Limb (tissue), 2 donors: ENCODE measurements around the gene EXOC1.

Source experiments
- DNase-seq, 2 donors: peaks; one replicate each; pipeline ENCODE4 v3.0.0-alpha.2; 2016; ENCODE audit errors: extremely low spot score in 2 of 2

EXOC1 gene

DNA sequence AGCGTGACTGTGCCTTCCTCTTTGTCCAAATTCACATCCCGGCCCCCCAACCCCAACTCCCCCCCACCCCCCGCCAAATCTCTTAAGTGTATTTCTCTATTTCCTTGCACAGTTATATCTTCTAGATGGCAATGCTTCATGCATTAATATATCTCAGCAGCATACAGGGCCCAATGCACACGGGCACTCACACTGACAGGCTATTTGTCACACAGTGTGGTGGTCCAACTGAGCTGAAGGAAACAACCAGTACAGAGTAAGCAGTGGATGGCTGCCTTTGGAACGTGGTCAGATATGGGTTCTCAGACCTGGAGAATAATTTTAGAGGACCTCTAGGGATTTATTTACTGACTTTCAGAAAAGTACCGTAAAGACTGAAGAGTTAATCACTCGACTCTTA lies 681 bp downstream of the EXOC1 start:
- no peak for DNase-seq

DNA sequence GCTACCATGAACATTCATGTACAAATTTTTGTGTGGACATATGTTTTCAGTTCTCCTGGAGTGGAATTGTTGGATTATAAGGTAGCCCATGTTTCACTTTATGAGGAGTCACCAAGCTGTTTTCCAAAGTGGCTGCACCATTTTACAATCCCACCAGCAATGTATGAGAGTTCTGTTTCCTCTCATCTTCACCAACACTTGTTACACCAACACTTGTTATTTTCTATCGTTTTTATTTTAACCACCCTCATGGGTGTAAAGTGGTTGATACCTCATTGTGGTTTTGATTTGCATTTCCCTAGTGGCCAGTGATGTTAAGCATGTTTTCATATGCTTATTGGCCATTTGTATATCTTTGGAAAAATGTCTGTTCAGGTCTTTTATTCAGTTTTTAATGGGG lies 4.1 kb downstream of the EXOC1 start:
- no peak for DNase-seq

DNA sequence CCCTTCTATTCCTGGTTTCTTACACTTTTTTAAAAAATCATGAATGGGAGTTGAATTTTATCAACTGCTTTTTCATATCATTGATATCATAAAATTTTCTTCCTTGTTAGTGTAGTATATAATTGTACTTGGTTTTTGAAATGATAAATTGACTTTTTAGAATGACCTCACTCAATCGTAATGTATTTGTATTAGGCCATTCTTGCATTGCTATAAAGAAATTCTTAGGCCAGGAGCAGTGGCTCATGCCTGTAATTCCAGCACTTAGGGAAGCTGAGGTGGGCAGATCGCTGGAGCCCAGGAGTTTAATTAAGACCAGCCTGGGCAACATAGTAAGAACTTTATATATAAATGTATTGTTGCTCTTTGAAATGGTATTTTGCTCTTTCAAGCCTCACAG lies 6.3 kb downstream of the EXOC1 start:
- DNase-seq = no peak

DNA sequence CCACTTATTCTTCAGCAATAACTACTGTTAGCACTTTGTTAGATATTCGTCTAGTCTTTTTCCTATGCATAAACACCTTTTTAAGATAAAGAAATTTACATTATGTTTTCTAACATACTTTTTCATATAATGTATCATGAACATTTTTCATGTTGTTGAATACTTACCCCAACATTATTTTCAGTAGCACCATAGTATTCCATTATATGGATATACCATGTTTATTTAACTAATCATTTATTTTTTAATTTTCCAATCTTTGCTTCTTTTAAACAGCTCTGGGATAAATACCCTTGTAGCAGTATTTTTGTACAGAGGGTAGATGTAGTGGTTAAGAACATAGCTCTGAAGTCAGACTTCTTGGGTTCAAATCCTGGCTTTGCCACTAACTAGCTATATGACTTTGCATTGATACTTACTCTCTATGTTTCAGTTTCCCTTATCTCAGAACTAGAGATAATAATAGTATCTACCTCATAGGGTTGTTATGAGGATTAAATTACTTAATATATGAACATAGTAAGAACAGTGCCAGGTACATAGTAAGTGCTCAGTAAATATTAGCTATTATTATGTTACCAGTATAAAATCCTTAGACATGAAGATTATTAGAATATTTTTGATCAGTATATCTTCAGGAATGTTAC lies 11.3 kb downstream of the EXOC1 start:
- DNase-seq = no peak

DNA sequence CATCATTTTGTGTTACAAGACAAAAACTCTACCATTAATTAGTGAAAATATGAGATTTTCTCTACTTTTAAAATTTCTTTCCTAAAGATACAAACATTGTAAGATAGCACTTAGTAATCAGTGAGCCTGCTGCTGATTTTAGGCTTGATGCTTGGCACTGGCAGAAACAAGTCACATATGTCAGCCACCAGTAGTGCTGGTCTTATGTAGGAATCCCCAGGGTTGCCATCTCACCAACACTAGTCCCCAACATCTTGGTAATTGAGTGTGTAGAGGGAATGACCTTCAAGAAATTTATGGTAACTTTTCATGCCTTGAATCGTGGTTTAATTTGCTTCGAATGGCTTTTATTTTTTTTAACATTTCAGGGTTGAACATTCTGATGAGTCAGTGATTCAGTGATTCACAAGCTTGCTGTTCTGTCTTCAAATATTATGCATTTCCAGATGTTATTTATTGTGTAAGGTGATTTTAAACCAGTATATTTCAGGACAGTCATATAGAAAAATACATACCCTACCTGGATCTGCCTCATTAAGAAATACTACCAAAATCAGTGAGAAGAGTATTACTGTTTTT lies 11.9 kb downstream of the EXOC1 start:
- no peak for DNase-seq

DNA sequence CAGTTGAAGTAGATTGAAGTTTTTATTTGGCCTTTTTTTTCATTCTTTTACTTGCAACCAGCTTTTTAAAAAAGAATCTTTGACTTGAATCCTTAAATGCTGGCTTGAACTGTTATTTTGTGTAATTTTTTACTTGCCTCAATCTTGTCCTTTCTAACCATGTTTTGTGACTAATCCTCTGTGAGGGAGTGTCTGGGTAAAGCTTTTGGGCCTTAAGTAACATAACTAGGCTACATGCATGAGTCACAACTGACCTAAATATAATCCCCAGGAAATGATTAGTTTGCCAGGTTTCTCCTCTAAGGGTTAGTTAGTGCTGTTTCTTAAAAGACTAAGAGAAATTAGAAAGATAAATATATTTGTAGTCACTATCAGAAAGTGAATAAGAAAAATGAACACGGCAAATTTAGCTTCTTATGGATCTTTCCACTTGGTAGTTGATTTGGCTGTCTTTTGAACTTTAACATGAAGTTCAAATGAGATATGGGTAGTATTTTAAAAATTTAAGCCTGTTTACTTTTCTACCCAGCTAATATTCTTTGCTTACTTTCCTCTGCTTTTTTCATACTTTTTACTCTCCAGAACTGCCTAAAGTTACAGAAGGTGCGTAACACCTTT lies 13.0 kb downstream of the EXOC1 start:
- no peak for DNase-seq

DNA sequence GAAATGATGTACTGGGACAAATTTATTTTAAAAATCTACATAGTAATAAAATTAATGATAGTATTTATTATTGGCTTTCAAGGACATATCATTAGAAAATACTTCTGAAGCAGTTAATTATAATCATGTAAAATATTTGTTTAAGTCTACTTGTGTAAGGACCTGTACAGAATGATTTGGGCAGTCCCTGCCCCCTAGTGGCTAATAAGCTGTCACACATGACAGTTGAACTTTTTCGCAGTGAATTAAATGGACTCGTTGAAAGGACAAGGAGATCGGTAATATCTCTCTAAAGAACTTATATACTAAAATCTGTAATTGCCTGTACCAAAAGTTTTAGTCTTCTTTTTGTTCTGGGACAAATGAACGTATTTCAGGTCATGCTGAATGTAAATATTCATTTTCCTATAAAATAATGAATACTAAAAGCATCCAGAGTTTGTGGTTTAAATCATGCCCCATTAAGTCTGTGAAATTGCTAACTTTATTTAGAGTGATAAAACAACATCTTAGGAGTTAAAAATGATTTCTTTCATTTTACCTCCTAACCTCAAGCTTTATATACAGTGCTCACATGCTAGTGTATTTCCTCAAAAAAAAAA lies 13.6 kb downstream of the EXOC1 start:
- DNase-seq = peak in 1 of 2 donors; percentile 75

DNA sequence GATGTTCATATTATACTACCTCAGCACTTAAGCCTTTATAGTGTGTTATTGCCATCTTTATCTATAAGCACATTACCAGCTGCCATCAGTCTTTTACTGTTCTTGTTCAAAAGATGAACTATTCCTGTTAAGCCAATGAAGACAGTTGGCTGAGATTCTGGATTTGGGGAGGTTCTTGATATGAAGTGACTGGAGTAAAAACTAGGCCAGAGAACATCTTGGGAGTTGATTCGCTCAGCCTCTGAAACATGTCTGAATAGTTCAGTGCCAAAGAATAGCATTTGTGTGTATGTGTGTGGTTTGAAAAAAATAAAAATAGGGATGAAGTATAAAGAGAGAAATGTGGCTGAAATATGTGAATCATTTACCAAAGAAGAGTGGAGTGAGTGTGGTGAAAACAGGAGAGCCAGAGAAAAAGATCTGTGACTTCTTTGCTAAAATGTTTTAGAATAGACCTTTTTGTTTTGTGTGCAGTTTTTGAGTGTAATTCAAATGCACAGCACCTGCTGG lies 15.2 kb downstream of the EXOC1 start:
- DNase-seq = no peak

DNA sequence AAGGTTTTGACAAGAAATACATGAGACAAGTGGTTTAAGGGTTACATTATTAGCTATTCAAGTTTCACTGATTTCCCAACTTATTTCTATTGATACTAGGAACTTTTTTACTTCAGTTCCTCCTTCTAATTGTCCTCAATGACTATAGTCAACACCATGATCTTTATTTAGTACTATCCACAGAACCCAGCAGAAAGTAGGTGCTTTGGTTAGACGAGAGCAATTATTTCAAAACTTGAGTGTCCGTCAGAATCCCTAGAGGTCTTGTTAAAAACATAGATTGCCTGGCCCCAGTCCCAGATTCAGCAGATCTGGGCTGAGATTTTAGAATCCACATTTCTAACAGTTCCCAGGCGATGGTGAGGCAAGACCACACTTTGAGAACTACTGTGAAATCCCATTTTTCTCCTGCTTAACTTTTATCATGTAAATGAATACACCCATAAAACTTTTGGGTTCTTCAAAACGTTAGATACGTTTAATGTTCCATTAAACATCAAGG lies 17.9 kb downstream of the EXOC1 start:
- no peak for DNase-seq

DNA sequence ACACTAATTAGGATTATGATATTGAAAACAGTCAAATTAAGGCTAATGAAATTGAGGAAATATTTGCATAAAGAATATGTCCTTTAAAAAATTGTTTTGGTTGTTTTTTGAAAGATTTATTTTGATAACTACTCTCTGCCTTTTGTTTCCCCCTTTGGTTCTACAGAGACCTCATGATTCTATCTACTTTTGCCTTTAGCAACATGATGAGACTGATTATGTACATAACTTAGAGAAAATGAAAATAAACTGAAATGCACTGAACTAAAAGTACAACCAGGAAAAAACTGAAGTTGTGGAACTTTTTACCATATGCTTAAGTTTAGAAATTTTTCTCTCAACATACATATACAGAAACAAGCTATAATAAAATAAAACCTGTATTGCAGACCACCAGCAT lies 21.4 kb downstream of the EXOC1 start:
- DNase-seq = no peak

DNA sequence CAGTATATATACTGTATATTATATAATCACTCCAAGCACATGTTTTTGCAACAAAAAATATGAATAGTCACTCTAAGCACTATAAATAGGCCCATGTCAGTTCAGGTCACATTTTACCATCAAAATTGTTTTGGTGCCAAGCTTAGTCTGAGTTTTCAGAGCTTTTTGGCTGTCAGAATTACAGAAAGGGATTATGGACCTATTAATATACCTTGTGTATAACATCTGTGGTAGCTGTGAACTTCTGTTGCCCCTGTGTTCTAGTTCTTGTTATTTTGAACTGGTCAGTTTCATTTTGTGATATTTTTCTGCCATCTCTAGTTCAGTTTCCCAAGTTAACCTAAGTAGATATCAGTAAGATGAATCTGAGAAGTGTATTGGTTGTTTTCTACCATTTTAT lies 22.9 kb downstream of the EXOC1 start:
- DNase-seq = no peak

DNA sequence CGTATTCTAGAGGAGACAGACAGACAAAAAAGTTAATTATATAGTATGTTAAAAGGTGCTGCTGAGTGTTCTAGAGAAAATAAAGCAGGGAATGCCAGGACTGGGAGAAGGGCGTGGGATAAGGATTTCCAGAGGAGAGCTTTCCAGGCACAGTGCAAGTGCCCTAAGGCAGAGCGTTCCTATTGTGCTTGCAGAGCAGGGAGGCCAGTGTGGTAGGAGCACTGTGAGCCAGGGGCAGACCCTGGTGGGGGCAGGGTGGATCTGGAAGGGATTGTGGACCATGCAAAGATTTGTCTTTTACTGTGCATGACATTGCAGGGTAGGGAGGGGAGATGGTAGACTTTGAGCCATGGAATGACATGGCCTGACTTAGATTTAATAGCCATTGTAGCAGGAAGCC lies 25.8 kb downstream of the EXOC1 start:
- no peak for DNase-seq

DNA sequence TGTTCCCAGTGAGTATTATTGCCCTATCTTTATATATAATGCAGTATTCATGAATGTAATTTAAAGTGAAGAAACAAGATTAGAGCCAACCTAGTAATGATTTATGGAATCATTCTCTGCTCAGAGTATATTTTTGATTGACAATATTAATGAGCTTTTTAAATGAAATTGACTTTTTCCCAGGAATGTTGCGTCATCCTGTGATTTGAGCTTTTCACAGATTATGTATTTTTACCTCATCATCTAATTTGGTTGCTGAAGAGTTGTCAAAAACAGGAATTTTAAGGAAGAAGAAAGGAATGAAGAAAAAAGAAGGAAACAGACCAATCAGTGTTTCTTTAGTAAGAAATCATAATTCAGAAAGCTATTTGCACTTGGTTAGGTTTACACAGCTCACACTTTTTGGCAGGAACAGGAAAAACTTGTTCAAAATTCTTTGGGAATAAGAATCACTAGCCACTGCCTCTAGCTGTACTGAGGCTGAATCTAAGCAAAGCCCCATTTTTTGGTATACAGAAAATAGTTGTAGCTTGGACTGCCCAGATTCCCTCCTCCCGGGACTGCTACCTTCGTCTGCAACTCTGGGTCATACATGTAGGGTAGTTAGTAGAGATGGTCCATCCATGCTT lies 27.3 kb downstream of the EXOC1 start:
- DNase-seq = no peak

DNA sequence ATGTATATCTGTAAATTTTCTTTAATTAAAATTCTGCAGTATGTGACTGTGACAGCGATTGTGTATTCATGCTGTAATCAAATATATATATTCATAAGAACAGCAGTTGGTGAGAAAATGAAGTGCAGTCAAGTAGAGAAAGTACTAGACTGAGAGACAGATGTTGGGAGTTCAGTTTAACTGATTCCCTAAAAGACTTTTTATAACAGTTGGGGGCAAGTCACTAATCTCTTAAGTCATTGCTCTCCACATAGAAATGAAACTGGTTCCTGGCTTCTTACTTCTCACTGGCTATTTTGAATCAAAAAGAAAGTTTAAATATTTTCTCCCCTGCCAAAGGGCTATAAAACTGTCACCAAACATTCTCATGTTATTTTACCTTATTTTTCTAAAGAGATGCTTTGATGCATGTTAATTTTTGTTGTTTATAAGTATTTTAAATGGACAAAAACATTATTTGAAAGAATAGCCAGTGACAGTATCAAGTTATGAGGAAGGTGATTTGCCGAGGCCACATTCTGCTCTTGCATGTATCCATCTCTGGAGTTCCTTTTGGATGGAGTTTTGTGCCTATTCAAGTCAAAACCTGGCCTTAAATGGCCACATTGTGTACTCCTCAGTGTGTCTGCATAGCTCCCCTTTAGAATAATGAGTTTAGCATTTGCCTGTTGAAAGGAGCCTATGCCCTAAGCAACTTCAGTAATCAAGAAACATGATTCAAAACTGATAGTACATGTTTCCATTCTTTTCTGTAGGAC lies 30.8 kb downstream of the EXOC1 start:
- no peak for DNase-seq

DNA sequence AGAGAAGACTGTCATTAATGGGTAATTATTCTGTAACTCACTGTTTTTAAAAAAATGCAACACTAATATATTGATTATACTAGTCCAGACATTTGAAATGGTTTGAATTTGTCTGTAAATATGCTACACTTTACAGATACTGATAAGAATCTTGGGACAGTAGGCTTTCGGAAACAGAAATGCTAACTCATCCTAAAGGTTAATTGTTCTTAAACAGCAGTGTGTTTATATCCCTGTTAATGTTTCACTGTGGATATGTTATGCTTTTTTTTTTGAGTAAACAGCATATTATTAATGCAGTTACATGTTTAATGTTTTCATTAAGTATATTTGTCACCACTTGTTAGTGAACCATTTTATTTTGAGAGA lies 31.4 kb downstream of the EXOC1 start:
- DNase-seq = no peak

DNA sequence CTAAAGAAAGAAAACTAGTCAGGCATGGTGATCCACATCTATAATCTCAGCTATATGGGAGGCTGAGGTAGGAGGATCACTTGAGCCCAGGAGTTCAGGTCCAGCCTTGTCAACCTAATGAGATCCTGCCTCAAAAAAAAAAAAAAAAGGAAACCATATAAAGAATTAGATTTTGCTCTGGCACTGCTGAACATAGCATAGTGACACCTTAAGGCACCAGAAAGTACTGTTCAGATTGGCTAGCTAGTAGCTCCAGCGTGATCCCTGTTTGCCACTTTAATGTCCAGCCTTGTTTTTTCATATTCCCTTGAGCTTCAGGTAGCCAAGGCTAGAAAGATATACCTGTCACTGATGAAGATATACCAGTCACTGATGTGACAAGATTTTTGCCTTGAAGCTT lies 34.1 kb downstream of the EXOC1 start:
- DNase-seq = no peak

DNA sequence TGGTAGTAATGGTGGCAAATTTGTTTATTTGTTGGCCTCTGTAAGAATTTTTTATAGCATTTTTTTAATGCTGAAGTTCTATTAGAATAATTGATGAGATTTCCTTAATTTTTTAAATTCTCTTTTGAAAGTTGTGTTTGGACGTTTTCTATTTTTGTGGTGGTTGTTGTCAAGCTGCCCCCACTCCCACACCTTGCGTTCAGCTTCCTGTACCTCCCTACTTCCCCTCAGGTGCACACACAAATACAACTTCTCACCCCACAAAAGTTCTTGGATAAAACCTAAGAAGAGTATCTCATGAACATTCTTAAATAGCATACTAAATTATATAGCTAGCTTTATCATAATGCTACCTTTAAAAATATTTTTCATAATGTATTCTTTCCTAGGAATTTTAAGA lies 38.7 kb downstream of the EXOC1 start:
- no peak for DNase-seq

DNA sequence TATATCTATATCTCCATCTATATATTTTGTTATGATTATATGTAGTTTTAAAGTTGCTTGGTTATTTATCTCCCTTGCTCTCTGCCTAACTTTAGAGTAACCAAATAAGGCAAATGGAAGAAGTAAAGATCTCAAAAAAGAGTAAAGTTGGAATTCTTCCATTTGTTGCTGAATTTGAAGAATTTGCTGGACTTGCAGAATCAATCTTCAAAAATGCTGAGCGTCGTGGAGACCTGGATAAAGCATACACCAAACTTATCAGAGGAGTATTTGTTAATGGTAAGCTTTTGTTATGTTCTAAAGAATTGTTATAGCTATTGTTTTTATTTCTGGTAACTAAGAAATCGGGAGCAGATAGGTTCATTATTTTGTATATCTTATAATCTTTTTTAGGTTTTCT lies 43.2 kb downstream of the EXOC1 start:
- no peak for DNase-seq

DNA sequence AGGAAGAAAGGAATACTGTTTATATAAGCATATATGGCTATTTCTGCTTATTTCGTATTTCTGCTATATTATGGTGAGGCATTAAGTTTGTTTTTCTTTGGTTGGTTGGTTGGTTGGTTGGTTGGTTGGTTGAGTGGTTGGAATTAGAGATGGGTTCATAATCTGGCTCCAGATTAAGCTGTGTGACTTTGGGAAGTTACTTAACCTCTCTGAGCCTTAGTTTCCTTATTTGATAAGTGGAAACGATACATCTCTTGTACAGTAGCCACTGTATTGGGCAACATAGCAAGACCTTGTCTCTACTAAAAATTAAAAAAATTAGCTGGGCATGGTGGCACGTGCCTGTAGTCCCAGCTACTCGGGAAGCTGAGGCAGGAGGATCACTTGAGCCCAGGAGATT lies 49.2 kb downstream of the EXOC1 start:
- no peak for DNase-seq

DNA sequence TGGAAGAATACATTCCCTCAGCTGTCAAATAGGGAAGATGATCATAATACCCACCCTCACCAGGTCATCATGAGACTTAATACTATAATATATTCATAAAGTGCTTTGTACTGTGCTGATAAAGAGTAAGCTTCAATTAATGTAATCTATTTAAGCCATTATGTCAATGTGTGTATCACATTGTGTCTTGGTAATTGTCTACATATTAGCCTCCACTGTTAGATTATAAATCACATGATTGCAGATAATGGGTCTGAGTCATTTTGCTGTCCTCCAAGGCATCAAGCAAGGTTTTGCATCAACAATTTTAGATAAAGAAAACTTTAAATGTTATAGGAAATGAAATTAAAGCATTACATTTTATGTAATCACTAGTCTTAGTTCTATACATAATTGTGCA lies 50.1 kb downstream of the EXOC1 start:
- DNase-seq = no peak

DNA sequence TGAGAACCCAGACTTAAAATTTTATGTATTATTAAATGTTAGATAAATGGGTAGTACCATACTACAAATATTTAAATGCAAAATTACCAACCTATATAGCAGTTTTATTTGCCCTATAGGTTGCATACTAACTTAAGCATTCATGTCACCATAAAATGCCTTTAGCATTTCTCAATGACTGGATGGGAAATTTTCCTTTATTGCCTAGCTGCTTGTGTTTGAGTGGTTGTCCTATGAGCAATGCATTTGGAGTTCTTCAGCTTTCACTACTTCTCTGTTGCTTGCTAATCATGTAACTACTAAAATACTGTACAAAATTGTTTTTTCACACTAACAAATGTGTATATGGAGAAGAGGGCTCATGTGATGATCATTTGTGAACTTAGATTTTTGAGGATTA lies 51.1 kb downstream of the EXOC1 start:
- DNase-seq = no peak
